HepG2 (cell line): ENCODE measurements around the gene PSMD1. TPM values are rescaled to one million over a fixed set of nuclear protein-coding genes. Genes with fewer than 3 reads are reported as not detected.
A peak's percentile ranks its signal among the peaks of the same experiment; 100 is the strongest.

Source experiments
- AHDC1 ChIP-seq: sonication (generic); formaldehyde crosslinking; IDR thresholded peaks from 2 replicates; pipeline ENCODE4 v1.5.1; 2020; ENCODE audit warnings: mild to moderate bottlenecking, missing genetic modification reagents, borderline replicate concordance
- ARHGAP35 ChIP-seq: sonication (generic); formaldehyde crosslinking; IDR thresholded peaks from 2 replicates; pipeline ENCODE4 v1.9.0; 2022; ENCODE audit warnings: mild to moderate bottlenecking, inconsistent platforms, moderate library complexity, missing genetic modification reagents, borderline replicate concordance
- ARID5B ChIP-seq: IDR thresholded peaks from 2 replicates; pipeline ENCODE4 v1.4.0; 2020; ENCODE audit warnings: mild to moderate bottlenecking, missing genetic modification reagents
- HHEX ChIP-seq: IDR thresholded peaks from 2 replicates; pipeline ENCODE4 v1.6.1; 2016; ENCODE audit warnings: control low read depth
- MAFK ChIP-seq, 2 experiments: IDR thresholded peaks in 1 of 2; conservative IDR thresholded peaks in 1 of 2; 2 replicates each; pipeline ENCODE4 v1.6.1; 2011; ENCODE audit warnings: improper control_type of control experiment in 2 of 2, low read length in 2 of 2
- MEIS1 ChIP-seq: sonication (generic); formaldehyde crosslinking; IDR thresholded peaks from 2 replicates; pipeline ENCODE4 v1.9.0; 2021; ENCODE audit warnings: mild to moderate bottlenecking, missing genetic modification reagents, moderate library complexity, borderline replicate concordance
- PAXIP1 ChIP-seq: sonication (generic); formaldehyde crosslinking; conservative IDR thresholded peaks from 2 replicates; pipeline ENCODE4 v1.4.0; 2020; ENCODE audit warnings: mild to moderate bottlenecking, missing genetic modification reagents, moderate library complexity
- PHF5A ChIP-seq: IDR thresholded peaks from one replicate; pipeline ENCODE4 v1.6.1; 2018; ENCODE audit warnings: low read depth, missing genetic modification reagents; ENCODE audit not compliant: unreplicated experiment
- RARA ChIP-seq: IDR thresholded peaks from 2 replicates; pipeline ENCODE4 v1.6.1; 2016; ENCODE audit warnings: missing genetic modification reagents, missing compliant biosample characterization
- ZNF121 ChIP-seq: sonication (generic); formaldehyde crosslinking; IDR thresholded peaks from 2 replicates; pipeline ENCODE4 v1.5.0; 2020; ENCODE audit warnings: mild to moderate bottlenecking, missing genetic modification reagents
- ZNF761 ChIP-seq: sonication (generic); formaldehyde crosslinking; conservative IDR thresholded peaks from 2 replicates; pipeline ENCODE4 v1.4.0; 2020; ENCODE audit warnings: mild to moderate bottlenecking, missing genetic modification reagents
- polyA plus RNA-seq, 8 experiments: library from polyadenylated mRNA; depleted of rRNA in 3 of 8; stranded (reverse) in 7 of 8; unstranded in 1 of 8; fragments of >200 nt; fragmentation: Illumina TruSeq in 4 of 8; extraction: Trizol in 4 of 8; gene quantifications; 2 replicates each; pipeline versions ENCODE4 v1.2.1 to v1.2.3, GENCODE V29; 2011 to 2016; ENCODE audit warnings: low read depth in 4 of 8, missing spikeins in 1 of 8, mixed read lengths in 1 of 8; ENCODE audit not compliant: insufficient read depth in 1 of 8
- total RNA-seq, 5 experiments: library from RNA; depleted of rRNA; stranded (reverse); fragments of >200 nt; fragmentation: Illumina TruSeq; extraction: Trizol; gene quantifications; 2 replicates each; pipeline ENCODE4 v1.2.3, GENCODE V29; 2016; ENCODE audit warnings: low read depth in 1 of 5
- TF ChIP-seq, protein P1 (sequence below): sonication (generic); formaldehyde crosslinking; IDR thresholded peaks from 2 replicates; pipeline ENCODE4 v1.9.0; 2022; ENCODE audit warnings: missing genetic modification reagents, mild to moderate bottlenecking, borderline replicate concordance

Gene PSMD1
- total and polyA plus RNA-seq, 2 of the 13 experiments (the other 11 are each of a cell fraction or from before 2014, with no cell fraction given): 136 to 191 TPM

DNA sequence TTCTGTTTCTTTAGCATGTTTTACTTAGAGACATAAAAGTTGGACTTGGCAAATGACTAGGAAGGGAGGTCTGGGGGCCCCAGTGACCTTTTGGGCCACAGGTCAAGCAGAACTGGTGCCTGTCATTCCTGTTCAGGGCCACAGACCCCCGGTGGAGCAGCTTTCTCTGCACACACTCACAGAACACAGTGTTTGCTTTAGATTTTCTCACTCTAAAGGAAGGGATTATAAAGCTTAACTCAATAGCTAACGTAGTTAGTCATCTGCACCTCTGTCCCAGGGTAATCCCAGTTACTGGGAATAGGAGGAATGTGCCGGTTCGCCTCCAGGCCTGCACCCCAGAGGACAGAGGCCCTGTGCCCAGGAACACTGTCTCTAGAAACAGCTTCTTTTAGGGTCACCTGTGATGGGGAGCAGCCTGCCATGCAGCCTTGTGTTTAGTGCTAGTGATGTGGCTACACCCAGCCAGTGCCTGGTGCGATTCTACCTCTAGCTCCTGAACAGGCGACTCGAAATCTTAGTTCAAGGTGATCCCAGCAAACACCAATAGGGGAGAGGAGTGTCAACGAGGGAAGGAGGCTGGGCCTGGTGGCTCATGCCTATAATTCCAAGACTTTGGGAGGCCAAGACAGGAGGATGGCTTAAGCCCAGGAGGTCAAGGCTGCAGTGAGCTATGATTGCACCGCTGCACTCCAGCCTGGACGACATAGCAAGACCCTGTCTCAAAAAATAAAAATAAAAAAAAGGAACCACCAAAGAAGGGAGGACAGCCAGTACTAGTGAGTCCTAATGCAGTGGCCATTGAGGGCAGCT is 49.2 kb upstream of the PSMD1 start (continued):
- TF ChIP-seq, protein P1, sequence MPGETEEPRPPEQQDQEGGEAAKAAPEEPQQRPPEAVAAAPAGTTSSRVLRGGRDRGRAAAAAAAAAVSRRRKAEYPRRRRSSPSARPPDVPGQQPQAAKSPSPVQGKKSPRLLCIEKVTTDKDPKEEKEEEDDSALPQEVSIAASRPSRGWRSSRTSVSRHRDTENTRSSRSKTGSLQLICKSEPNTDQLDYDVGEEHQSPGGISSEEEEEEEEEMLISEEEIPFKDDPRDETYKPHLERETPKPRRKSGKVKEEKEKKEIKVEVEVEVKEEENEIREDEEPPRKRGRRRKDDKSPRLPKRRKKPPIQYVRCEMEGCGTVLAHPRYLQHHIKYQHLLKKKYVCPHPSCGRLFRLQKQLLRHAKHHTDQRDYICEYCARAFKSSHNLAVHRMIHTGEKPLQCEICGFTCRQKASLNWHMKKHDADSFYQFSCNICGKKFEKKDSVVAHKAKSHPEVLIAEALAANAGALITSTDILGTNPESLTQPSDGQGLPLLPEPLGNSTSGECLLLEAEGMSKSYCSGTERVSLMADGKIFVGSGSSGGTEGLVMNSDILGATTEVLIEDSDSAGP (CRISPR knock-in tag): peak; percentile 22; the same call in 1 of the 2 replicates
- peak; percentile 81 for TF ChIP-seq PHF5A (CRISPR knock-in tag)
- TF ChIP-seq ZNF761 (CRISPR knock-in tag): 0 out of 2 replicates have a peak, but pooled peaks have one; percentile 9
- peak; percentile 74; the same call in 1 of the 2 replicates for TF ChIP-seq HHEX (CRISPR knock-in tag)
- TF ChIP-seq MEIS1 (CRISPR knock-in tag): peak; percentile 49; the same call in 1 of the 2 replicates
- TF ChIP-seq ARHGAP35 (CRISPR knock-in tag): no peak
- TF ChIP-seq ZNF121 (CRISPR knock-in tag): peak; percentile 86
- TF ChIP-seq PAXIP1 (CRISPR knock-in tag): peak; percentile 81
- no peak for TF ChIP-seq MAFK (conservative IDR thresholded peaks at IDR 0.05 in 1 of 2, IDR thresholded peaks at IDR 0.05 in 1 of 2; ENCODE audit: low read length in 2 of 2)
- TF ChIP-seq ARID5B: peak; percentile 68
- TF ChIP-seq RARA (CRISPR knock-in tag): peak; percentile 64
- peak; percentile 67; the same call in 1 of the 2 replicates for TF ChIP-seq AHDC1 (CRISPR knock-in tag)
